Measurements from ENCODE around the gene SPATA24.
"Not testable (repeated sequence)": the region's sequence is repeated elsewhere in the genome, so short reads cannot be mapped to it uniquely, and the experiment has no call there.

Gene SPATA24

GRCh38 chr5:139403787-139404483 lies at the start of gene SPATA24:
Gene SPATA24, minus strand, starts transcription at chr5:139404089. Its CDS starts 29 bp downstream, at chr5:139404060.
- peak; percentile 93 for DNase-seq (ENCODE audit: low spot score)

- DNase-seq (ENCODE audit: low spot score) = no peak
Observed at GRCh38 chr5:139451878-139452660, 48.2 kb upstream of the SPATA24 start.

GRCh38 chr5:139451176-139451575 lies 47.3 kb upstream of the SPATA24 start:
- DNase-seq (ENCODE audit: low spot score) = no peak

- DNase-seq (ENCODE audit: low spot score) = no peak
Observed at GRCh38 chr5:139446956-139447779, 43.3 kb upstream of the SPATA24 start.

GRCh38 chr5:139445325-139446170 lies 41.7 kb upstream of the SPATA24 start:
- no peak for DNase-seq (ENCODE audit: low spot score)

GRCh38 chr5:139443831-139444453 lies 40.1 kb upstream of the SPATA24 start:
- no peak for DNase-seq (ENCODE audit: low spot score)

- DNase-seq (ENCODE audit: low spot score) = not testable (repeated sequence)
Observed at GRCh38 chr5:139440416-139440815, 36.5 kb upstream of the SPATA24 start.

GRCh38 chr5:139439013-139439903 lies 35.4 kb upstream of the SPATA24 start, which contains the start of gene DNAJC18:
Gene DNAJC18, minus strand, starts transcription at chr5:139439525. Its CDS starts 80 bp downstream, at chr5:139439445.
- peak; percentile 81 for DNase-seq (ENCODE audit: low spot score)

- DNase-seq (ENCODE audit: low spot score) = no peak
Observed at GRCh38 chr5:139438707-139439012, 34.8 kb upstream of the SPATA24 start.

GRCh38 chr5:139435676-139436075 lies 31.8 kb upstream of the SPATA24 start:
- DNase-seq (ENCODE audit: low spot score) = no peak

- no peak for DNase-seq (ENCODE audit: low spot score)
Observed at GRCh38 chr5:139431706-139432105, 27.8 kb upstream of the SPATA24 start.

GRCh38 chr5:139430015-139430414 lies 26.1 kb upstream of the SPATA24 start:
- no peak for DNase-seq (ENCODE audit: low spot score)

- no peak for DNase-seq (ENCODE audit: low spot score)
Observed at GRCh38 chr5:139426203-139426885, 22.5 kb upstream of the SPATA24 start.

GRCh38 chr5:139425497-139425896 lies 21.6 kb upstream of the SPATA24 start:
- no peak for DNase-seq (ENCODE audit: low spot score)

- DNase-seq (ENCODE audit: low spot score) = peak; percentile 70
Observed at GRCh38 chr5:139422307-139422893, 18.5 kb upstream of the SPATA24 start.

- no peak for DNase-seq (ENCODE audit: low spot score)
Observed at GRCh38 chr5:139419226-139420192, 15.6 kb upstream of the SPATA24 start.

GRCh38 chr5:139418793-139419192 lies 14.9 kb upstream of the SPATA24 start:
- DNase-seq (ENCODE audit: low spot score) = no peak

GRCh38 chr5:139417214-139417613 lies 13.3 kb upstream of the SPATA24 start:
- DNase-seq (ENCODE audit: low spot score) = no peak
